ENCODE data around the gene USP3.

DNA sequence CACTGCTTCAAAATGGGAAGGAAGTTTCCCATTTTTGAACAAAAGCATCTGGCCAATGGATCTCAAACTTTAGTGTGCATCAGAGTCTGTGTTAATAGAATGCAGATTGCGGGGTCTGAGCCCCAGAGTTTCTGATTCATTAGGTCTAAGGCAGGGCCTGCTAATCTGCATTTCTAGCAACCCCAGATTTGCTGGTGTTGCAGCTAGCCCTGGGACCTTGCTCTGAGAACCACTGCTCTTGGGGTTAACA is 30.7 kb upstream of the USP3 start:
- TF ChIP-seq POLR2A (IDR thresholded peaks at IDR 0.05) (no peak), CTCF (IDR thresholded peaks at IDR 0.05) (no peak), EP300 (IDR thresholded peaks at IDR 0.05) (no peak)
